Prostate gland (tissue), 2 donors: ENCODE measurements around the gene EGLN1.

ENCODE experiments used
- POLR2A ChIP-seq: fragments of 450-650 bp; IDR thresholded peaks from one replicate; pipeline ENCODE4 v1.6.1; 2016; ENCODE audit warnings: antibody characterized with exemption, mild to moderate bottlenecking
- TF ChIP-seq, protein P1 (sequence below), 4 experiments: fragments of 200-600 bp in 2 of 4; fragments of 450-650 bp in 2 of 4; sonication (generic) in 2 of 4; IDR thresholded peaks; 1 replicate in 3 of 4; 2 replicates in 1 of 4; pipeline ENCODE4 v1.5.1; 2016 to 2019; ENCODE audit warnings: antibody characterized with exemption in 4 of 4, mild to moderate bottlenecking in 2 of 4, moderate library complexity in 2 of 4

DNA sequence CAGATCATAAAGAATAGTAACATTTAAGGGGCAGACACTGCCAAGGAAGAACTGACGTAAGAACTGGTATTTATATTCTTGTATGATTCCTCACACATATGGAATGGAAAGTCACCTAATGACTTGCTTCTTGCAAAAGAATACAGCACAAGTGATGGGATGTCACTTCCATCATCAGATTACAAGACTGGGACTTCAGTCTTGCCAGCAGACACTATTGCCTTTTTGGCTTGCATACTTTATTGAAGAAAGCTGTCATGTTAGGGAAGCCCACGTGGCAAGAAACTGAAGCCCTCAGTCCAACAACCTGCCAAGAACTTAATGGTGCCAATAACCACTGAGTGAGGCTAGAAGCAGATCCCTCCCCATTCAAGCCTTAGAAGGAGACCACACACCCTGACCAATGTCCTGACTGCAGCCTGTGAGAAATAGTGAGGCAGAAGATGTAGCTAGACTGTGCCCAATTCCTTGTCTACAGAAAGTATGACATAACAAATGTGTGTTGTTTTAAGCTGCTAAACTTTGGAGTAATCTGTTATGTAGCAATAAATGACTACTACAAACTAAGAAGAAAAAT, 12.0 kb downstream of the EGLN1 start:
- TF ChIP-seq POLR2A: no peak
- TF ChIP-seq, protein P1, sequence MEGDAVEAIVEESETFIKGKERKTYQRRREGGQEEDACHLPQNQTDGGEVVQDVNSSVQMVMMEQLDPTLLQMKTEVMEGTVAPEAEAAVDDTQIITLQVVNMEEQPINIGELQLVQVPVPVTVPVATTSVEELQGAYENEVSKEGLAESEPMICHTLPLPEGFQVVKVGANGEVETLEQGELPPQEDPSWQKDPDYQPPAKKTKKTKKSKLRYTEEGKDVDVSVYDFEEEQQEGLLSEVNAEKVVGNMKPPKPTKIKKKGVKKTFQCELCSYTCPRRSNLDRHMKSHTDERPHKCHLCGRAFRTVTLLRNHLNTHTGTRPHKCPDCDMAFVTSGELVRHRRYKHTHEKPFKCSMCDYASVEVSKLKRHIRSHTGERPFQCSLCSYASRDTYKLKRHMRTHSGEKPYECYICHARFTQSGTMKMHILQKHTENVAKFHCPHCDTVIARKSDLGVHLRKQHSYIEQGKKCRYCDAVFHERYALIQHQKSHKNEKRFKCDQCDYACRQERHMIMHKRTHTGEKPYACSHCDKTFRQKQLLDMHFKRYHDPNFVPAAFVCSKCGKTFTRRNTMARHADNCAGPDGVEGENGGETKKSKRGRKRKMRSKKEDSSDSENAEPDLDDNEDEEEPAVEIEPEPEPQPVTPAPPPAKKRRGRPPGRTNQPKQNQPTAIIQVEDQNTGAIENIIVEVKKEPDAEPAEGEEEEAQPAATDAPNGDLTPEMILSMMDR (IDR thresholded peaks at IDR 0.05): no peak
